ENCODE data around the gene PDXDC1. TPM values are rescaled to one million over a fixed set of nuclear protein-coding genes. Genes with fewer than 3 reads are reported as not detected.
"Not testable (repeated sequence)": the region's sequence is repeated elsewhere in the genome, so short reads cannot be mapped to it uniquely, and the experiment has no call there.

Gene PDXDC1
- total and polyA plus RNA-seq, 9 of the 15 experiments (the other 6 are each of a cell fraction or from before 2014, with no cell fraction given) = 5.1 to 95.4 (median 45.8) TPM

DNA sequence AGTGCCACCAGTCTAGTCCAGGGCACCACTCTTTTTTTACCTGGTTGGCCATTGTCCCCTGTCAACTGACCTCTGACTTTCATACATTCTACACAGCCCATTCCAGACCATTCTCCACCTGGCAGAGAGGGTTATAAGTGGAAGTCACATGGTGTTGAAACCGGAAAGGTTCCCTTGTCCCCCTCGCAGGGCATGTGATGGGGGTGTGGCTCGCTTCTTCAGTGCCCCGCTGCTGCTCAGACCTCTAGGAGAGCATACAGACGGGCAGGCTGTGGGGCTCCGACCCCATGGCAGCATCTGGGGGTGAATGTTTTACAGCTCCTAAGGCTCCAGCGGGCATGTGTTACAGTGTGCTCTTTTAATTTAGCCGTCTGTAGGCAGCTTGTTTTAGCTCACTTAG, 52.2 kb downstream of the PDXDC1 start:
- H3K4me3 ChIP-seq; FAIRE-seq; ATAC-seq; H3K4me2 ChIP-seq (ENCODE audit: insufficient read depth, low read length); intact Hi-C loops (cut with micrococcal nuclease); DNase-seq (ENCODE audit: extremely low read depth in 1 of 4, low spot score in 3 of 4); H2AFZ ChIP-seq (ENCODE audit: low read depth, low read length); H3K9me3 ChIP-seq (replicated peaks; ENCODE audit: control insufficient read depth, insufficient read depth, low read depth, low read length); in situ Hi-C loops (cut with MboI); POLR2A ChIA-PET; H3K79me2 ChIP-seq (ENCODE audit: control insufficient read depth, insufficient read depth, low read length); H3K27me3 ChIP-seq (ENCODE audit: control insufficient read depth in 2 of 2, insufficient read depth in 2 of 2, low read length in 2 of 2); H3K9me1 ChIP-seq (ENCODE audit: control insufficient read depth, insufficient read depth, low read length); CTCF ChIA-PET (ENCODE audit: low intra/inter-chr PET ratio); H3K4me1 ChIP-seq (replicated peaks in 1 of 2; ENCODE audit: control insufficient read depth in 2 of 2, insufficient read depth in 2 of 2, low read length in 2 of 2); H3K9ac ChIP-seq (ENCODE audit: insufficient read depth in 1 of 2, low read depth in 2 of 2, low read length in 2 of 2); H4K20me1 ChIP-seq (replicated peaks; ENCODE audit: control insufficient read depth, insufficient read depth, low read length); BruUV-seq (replicated peaks); H3K27ac ChIP-seq (ENCODE audit: extremely low read depth, low read depth, low read length): not testable (repeated sequence)
- 94% methylated on average over 6 of the region's 8 CpGs for WGBS (ENCODE audit: insufficient coverage, low coverage, missing lambda C conversion rate)
- H3K36me3 ChIP-seq (ENCODE audit: control insufficient read depth, insufficient read depth, low read length) = peaks cover 58% of the 10 kb centered on the region; the same call in 2 of the 3 replicates

DNA sequence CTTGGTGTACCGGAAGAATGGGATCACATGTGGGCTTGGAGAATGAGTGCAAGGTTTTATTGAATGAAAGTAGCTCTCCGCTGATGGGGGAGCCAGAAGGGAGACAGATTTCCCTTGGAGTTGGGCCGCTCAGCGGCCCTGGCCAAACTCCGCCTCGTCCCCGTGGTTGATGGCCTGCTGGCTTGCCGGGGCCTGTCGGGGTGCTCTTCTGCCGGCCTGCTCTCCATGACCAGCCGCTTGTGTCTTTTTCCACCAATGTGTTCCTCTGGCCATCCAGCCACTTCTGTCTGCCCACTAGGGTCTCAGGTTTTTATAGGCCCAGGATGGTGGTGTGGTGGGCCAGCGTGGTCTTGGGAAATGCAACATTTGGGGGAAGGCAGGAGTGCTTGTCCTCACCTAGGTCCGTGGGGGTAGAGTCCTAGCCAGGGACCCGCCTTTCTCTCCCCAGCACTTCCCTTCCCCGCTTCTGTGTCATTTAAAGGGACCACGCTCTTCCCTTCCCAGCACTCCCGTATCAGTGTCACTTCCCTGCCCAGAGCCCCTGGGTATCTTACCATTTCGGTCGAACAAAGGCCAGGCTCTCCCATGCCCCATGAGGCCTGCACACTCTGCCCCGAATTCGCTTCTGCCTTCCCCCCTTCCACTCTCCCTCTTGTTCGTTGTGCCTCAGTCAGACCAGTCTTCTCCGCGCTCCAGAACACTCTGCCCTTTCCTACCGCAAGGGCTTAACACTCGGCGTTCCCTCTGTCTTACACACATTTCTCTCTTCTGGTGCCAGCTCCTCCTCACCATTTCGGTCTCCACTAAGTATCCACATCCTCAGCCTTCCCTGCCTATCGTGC, 52.9 kb downstream of the PDXDC1 start:
- H3K27ac ChIP-seq (ENCODE audit: extremely low read depth, low read depth, low read length); H3K4me3 ChIP-seq; intact Hi-C loops (cut with micrococcal nuclease); H3K4me1 ChIP-seq (replicated peaks in 1 of 2; ENCODE audit: control insufficient read depth in 2 of 2, insufficient read depth in 2 of 2, low read length in 2 of 2); POLR2A ChIA-PET; CTCF ChIA-PET (ENCODE audit: low intra/inter-chr PET ratio); H3K9me3 ChIP-seq (replicated peaks; ENCODE audit: control insufficient read depth, insufficient read depth, low read depth, low read length); H3K9ac ChIP-seq (ENCODE audit: insufficient read depth in 1 of 2, low read depth in 2 of 2, low read length in 2 of 2); BruUV-seq (replicated peaks); in situ Hi-C loops (cut with MboI); H4K20me1 ChIP-seq (replicated peaks; ENCODE audit: control insufficient read depth, insufficient read depth, low read length); H2AFZ ChIP-seq (ENCODE audit: low read depth, low read length); H3K27me3 ChIP-seq (ENCODE audit: control insufficient read depth in 2 of 2, insufficient read depth in 2 of 2, low read length in 2 of 2); H3K9me1 ChIP-seq (ENCODE audit: control insufficient read depth, insufficient read depth, low read length); H3K4me2 ChIP-seq (ENCODE audit: insufficient read depth, low read length); FAIRE-seq; H3K79me2 ChIP-seq (ENCODE audit: control insufficient read depth, insufficient read depth, low read length); DNase-seq (ENCODE audit: extremely low read depth in 1 of 4, low spot score in 3 of 4): not testable (repeated sequence)
- TF ChIP-seq RBM22 (IDR thresholded peaks at IDR 0.05; ENCODE audit: low read depth, low read length, poor library complexity, severe bottlenecking) (peak; percentile 59), POLR2G (IDR thresholded peaks at IDR 0.05; ENCODE audit: low read depth, low read length) (0 out of 2 replicates have a peak, but pooled peaks have one; percentile 30)
- WGBS (ENCODE audit: insufficient coverage, low coverage, missing lambda C conversion rate) = 82% methylated on average over 26 of the region's 29 CpGs
- H3K36me3 ChIP-seq (ENCODE audit: control insufficient read depth, insufficient read depth, low read length) = peaks cover 58% of the 10 kb centered on the region; the same call in 2 of the 3 replicates
- ATAC-seq = peak; percentile 22; the same call in 1 of the 3 replicates

DNA sequence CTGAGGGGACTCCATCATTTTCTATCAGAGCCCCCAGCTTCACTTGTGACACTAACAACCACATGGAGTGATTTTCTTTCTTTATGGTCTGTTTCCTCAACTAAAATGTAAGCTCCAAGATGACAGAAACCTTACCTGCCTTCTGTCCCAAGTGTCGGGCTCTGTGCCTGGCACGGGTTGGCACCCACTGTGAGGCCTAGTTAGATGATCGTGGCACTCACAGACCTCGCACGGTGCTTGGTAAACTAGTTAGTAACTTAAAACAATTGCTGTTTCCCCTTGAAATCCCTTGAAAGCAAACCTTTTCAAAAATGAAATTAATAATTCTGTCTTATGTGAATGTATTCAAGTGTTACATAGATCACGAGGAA, 53.5 kb downstream of the PDXDC1 start:
- CTCF ChIA-PET (ENCODE audit: low intra/inter-chr PET ratio); POLR2A ChIA-PET; H4K20me1 ChIP-seq (replicated peaks; ENCODE audit: control insufficient read depth, insufficient read depth, low read length); in situ Hi-C loops (cut with MboI); H3K79me2 ChIP-seq (ENCODE audit: control insufficient read depth, insufficient read depth, low read length); intact Hi-C loops (cut with micrococcal nuclease); H3K4me3 ChIP-seq; H2AFZ ChIP-seq (ENCODE audit: low read depth, low read length); H3K9me1 ChIP-seq (ENCODE audit: control insufficient read depth, insufficient read depth, low read length); H3K27me3 ChIP-seq (ENCODE audit: control insufficient read depth in 2 of 2, insufficient read depth in 2 of 2, low read length in 2 of 2); BruUV-seq (replicated peaks); H3K4me2 ChIP-seq (ENCODE audit: insufficient read depth, low read length); H3K4me1 ChIP-seq (replicated peaks in 1 of 2; ENCODE audit: control insufficient read depth in 2 of 2, insufficient read depth in 2 of 2, low read length in 2 of 2); DNase-seq (ENCODE audit: extremely low read depth in 1 of 4, low spot score in 3 of 4); H3K27ac ChIP-seq (ENCODE audit: extremely low read depth, low read depth, low read length); H3K9ac ChIP-seq (ENCODE audit: insufficient read depth in 1 of 2, low read depth in 2 of 2, low read length in 2 of 2); ATAC-seq; H3K9me3 ChIP-seq (replicated peaks; ENCODE audit: control insufficient read depth, insufficient read depth, low read depth, low read length): not testable (repeated sequence)
- H3K36me3 ChIP-seq (ENCODE audit: control insufficient read depth, insufficient read depth, low read length) = peaks cover 58% of the 10 kb centered on the region; the same call in 2 of the 3 replicates
- 93% methylated on average over 6 of the region's 6 CpGs for WGBS (ENCODE audit: insufficient coverage, low coverage, missing lambda C conversion rate)
- FAIRE-seq = peak; percentile 11

All from K562 (cell line).